GM12865 (cell line): ENCODE measurements around the gene RAB30.

Experiments
- DNase-seq: peaks from one replicate; pipeline ENCODE4 v3.0.0; 2010; ENCODE audit warnings: low read depth
- H3K4me3 ChIP-seq: 2 replicates; pipeline ENCODE4 v1.5.1; 2011; ENCODE audit warnings: mild to moderate bottlenecking, low read depth, low read length, control low read depth
- TF ChIP-seq, protein P1 (sequence below): IDR thresholded peaks from 2 replicates; pipeline ENCODE4 v1.5.1; 2011; ENCODE audit warnings: low read length, control low read depth, low read depth, inconsistent platforms; ENCODE audit not compliant: insufficient read depth; ENCODE audit errors: missing control alignments

Gene RAB30

DNA sequence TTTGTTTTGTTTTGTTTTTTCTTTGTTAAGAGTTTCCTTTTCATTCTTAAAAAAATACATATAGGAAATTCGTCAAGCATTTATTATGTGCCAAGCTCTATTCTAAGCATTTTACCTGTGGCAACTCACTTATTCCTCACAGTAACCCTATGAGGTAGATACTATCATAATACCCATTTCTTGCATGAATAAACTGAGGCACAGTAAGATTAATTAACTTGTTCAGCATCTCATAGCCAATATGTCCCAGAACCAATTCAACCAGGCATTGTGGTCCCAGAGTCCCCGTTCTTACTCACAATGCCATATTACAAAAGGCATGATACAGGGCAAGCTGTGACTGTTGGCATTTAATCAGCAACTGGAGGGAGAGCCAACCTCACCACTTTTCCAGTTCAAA is 83.7 kb downstream of the RAB30 start:
- TF ChIP-seq, protein P1, sequence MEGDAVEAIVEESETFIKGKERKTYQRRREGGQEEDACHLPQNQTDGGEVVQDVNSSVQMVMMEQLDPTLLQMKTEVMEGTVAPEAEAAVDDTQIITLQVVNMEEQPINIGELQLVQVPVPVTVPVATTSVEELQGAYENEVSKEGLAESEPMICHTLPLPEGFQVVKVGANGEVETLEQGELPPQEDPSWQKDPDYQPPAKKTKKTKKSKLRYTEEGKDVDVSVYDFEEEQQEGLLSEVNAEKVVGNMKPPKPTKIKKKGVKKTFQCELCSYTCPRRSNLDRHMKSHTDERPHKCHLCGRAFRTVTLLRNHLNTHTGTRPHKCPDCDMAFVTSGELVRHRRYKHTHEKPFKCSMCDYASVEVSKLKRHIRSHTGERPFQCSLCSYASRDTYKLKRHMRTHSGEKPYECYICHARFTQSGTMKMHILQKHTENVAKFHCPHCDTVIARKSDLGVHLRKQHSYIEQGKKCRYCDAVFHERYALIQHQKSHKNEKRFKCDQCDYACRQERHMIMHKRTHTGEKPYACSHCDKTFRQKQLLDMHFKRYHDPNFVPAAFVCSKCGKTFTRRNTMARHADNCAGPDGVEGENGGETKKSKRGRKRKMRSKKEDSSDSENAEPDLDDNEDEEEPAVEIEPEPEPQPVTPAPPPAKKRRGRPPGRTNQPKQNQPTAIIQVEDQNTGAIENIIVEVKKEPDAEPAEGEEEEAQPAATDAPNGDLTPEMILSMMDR: no peak
- no peak overlapping the region for H3K4me3 ChIP-seq
- no peak for DNase-seq

DNA sequence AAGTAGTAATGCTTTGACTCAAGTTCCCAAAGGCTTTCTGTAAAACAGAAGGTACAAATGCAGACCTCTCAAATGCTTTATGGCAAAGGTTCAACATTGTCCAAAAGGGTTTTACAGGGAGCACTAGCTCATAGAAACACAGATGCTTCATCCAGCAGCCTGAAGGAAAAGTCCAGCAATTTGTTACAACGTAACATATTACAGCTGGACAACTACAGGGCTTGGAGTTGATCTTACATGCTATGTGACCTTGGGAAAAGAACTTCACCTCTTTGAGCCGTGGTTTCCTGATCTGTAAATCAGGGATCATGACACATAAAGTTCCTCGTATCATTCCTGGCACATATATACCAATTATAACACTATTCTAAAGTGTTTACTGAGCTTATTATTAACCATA is 85.3 kb downstream of the RAB30 start:
- DNase-seq: no peak
- H3K4me3 ChIP-seq: no peak overlapping the region
- TF ChIP-seq, protein P1: no peak

DNA sequence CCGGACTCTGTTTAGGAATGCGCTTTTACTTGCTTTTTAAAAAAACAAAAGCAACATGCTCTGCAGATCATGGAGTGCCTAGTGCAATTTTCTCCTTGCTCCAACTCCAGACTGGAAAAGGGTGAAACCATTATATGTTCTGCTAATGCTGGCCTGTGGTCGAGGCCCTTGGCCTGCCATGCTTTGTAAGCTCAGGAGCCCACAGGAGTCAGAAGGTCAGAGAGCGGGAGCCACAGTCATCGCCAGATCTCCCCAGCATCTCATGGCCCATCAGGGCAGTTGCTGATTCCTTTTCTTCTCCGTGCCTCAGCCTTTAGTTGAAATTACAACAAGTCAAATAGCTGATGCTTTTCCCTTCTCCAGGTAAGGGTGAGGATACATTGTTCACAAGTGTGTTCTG is 89.8 kb downstream of the RAB30 start:
- no peak for DNase-seq
- no peak overlapping the region for H3K4me3 ChIP-seq
- TF ChIP-seq, protein P1: no peak

DNA sequence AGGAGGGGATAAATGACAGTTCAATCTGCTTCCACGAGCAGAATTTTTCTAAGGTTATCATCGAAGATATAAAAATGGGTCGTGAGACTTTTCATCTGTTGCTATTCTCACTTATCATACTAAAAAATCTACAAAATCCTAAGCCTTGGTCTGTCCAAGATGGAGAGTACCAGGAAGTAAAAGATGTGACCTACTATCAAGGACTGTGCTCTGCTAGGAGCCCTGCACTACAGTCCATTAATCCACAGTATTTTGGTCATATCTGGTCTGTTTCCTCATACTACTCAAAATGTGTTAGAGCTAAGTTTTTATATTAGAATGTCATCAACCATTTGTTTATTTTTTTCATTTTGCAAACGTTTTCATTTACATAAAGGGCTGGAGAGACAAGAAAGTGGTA is 90.8 kb downstream of the RAB30 start:
- TF ChIP-seq, protein P1: no peak
- DNase-seq: no peak
- no peak overlapping the region for H3K4me3 ChIP-seq

DNA sequence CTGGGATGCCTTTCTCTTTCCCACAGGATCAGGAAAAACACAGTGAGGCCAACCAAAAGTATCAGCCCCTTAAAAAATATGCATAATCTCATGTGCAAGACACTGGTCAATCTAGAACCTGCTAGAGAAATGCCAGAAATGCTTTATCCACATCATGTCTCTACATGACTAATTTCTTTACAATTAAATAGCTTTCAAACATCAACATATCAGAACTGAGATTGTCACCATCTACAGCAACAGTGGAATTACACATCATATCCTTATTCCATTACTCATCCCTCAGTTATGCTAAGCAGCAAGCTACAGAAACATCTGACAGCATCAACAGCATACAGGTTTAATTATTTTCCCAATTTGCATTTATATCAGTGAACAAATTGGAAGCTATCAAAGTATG is 91.4 kb downstream of the RAB30 start:
- H3K4me3 ChIP-seq: no peak overlapping the region
- TF ChIP-seq, protein P1: no peak
- DNase-seq: no peak

DNA sequence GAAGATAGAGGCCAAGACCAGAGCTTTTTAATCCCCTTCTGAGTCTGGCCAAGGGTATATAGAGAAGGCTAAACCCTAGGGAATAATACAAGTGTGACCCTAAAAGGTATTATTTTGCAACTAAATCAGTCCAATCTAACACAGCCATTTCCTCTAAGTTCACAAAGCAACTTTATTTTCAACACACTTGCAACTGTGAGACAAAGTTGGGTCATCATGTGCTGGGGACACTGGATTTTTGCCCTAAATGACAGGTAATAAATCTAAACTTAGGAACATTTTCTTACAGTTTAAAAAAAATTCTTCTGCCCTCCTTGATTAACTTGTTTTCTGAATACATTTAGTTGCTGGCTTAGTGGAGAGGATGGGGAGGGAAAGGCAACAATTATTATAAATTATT is 91.9 kb downstream of the RAB30 start:
- no peak overlapping the region for H3K4me3 ChIP-seq
- DNase-seq: no peak
- TF ChIP-seq, protein P1: no peak

DNA sequence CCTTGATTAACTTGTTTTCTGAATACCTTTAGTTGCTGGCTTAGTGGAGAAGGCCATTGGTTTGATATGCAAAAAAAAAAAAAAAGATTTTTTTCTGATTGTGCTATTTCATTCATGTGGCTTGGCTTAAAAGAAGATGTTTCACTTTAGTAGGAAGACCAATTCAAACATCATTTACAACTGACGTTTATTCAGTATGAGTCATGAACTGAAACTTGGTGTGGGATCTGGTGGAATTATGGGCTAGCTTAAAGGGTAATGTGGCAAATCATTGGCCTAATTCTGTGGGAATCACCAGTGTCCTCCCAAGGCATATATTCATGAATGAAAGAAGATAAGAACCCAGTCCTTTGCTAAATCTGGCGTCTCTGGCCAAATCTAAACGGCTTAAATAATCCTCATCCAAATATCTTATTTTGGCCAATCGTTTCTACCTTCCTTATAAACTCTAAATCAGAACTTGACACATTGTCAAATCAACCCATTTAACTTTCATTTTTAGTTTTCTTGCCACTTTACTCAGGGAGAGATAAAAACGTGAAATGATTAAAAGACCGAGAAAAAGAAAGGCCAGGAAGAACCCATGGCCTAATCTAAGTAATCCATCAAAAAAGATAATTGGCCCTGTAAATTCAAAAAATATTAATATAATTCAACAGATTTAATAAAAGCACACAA is 93.1 kb downstream of the RAB30 start:
- DNase-seq: peak; percentile 25
- no peak overlapping the region for H3K4me3 ChIP-seq
- TF ChIP-seq, protein P1: no peak
